RPMI7951 (cell line): ENCODE measurements around the gene ETFB. TPM values are rescaled to one million over a fixed set of nuclear protein-coding genes. Genes with fewer than 3 reads are reported as not detected.

Experiments used
- DNase-seq: peaks from one replicate; pipeline ENCODE4 v3.0.0-alpha.2; 2012; ENCODE audit warnings: low read depth
- total RNA-seq: library from RNA; depleted of rRNA; stranded (reverse); fragments of >200 nt; shearing (Covaris generic); gene quantifications from 2 replicates; pipeline ENCODE4 v1.2.3, GENCODE V29; 2014; rRNA removed

ETFB gene
- total RNA-seq, 1 experiment from 2014 or later = 158 TPM

DNA sequence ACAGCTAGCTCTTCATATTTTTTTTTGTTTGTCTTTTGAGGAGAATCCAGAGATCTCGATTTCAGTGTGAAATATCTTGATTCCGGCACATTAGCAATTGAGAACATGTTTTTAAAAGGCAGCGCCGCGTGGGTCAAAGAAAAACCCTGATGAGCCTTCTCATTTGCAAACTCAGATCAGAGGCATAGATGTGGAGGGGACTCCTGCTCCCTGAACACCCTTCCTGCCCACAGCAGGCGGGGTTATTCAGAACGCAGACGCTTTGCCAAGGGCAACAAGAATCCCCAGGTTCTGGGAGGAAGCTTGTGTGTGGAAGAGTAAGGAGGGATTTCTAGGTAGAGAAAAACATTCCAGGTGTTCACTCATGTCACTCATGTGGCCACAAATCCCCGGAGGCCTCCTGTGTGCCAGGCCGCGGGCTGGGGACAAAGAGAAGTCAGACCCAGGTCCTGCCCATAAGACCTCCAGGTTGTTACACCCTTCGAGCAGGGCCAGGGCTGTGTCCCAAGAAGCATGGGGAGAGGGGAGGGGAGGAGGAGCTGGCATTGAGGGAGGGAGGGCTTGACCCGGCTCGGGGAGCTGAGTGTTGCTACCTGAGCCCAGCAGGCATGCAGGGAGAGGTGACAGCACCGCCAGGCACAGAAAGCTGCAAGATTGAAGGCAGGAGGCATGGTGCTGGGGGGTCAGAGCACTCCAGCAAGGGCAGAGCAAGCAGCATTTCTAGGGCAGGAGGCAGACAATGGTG lies 70.6 kb downstream of the ETFB start:
- no peak for DNase-seq

Other genes starting within 250 kb of the ETFB start
- gene SIGLEC9, start 241.5 kb downstream of the ETFB start, total RNA-seq = 0.10 TPM in 1 of 2 replicates, not detected in the other
- not detected in 2 replicates for gene SIGLEC7, start 224.1 kb downstream of the ETFB start, total RNA-seq
- gene CD33, start 141.3 kb downstream of the ETFB start, total RNA-seq = 2.1 and 2.4 TPM in 2 replicates
- gene SIGLECL1, start 115.3 kb downstream of the ETFB start, total RNA-seq = not detected in 2 replicates
- gene IGLON5, start 54.7 kb downstream of the ETFB start, total RNA-seq = not detected in 2 replicates
- 1.3 and 1.7 TPM in 2 replicates for gene VSIG10L, start 24.2 kb downstream of the ETFB start, total RNA-seq
- gene CLDND2, start 2.6 kb upstream of the ETFB start, total RNA-seq = 1.2 TPM in 1 of 2 replicates, not detected in the other
- not detected in 2 replicates for gene NKG7, start 6.3 kb upstream of the ETFB start, total RNA-seq
- not detected in 2 replicates for gene LIM2, start 21.6 kb upstream of the ETFB start, total RNA-seq
- gene C19orf84, start 24.2 kb upstream of the ETFB start, total RNA-seq = not detected in 2 replicates
- not detected in 2 replicates for gene SIGLEC10, start 51.3 kb upstream of the ETFB start, total RNA-seq
- gene SIGLEC8, start 92.1 kb upstream of the ETFB start, total RNA-seq = not detected in 2 replicates
- gene CEACAM18, start 112.2 kb upstream of the ETFB start, total RNA-seq = not detected in 2 replicates
- gene SIGLEC12, start 135.4 kb upstream of the ETFB start, total RNA-seq = not detected in 2 replicates
- gene SIGLEC6, start 165.3 kb upstream of the ETFB start, total RNA-seq = not detected in 2 replicates
- 11.3 and 11.8 TPM in 2 replicates for gene ZNF175, start 204.9 kb upstream of the ETFB start, total RNA-seq